DND-41 (cell line): Measurements from ENCODE around the gene NEAT1.

Source experiments
- ATAC-seq: fragments of 200-7000 bp; cut with Tn5 transposase; 3 replicates; pipeline ENCODE4 v1.9.1; 2021; ENCODE audit warnings: low read depth; ENCODE audit not compliant: insufficient read depth
- DNase-seq: peaks from one replicate; pipeline ENCODE4 v3.0.0-alpha.2; 2020
- H2AFZ ChIP-seq: 2 replicates; pipeline ENCODE4 v1.6.0; 2012; ENCODE audit warnings: low read depth, low read length
- H3K27ac ChIP-seq: 2 replicates; pipeline ENCODE4 v1.5.1; 2012; ENCODE audit warnings: low read length, inconsistent platforms
- H3K27me3 ChIP-seq: fragments of 200-600 bp; sonication (generic); 2 replicates; pipeline ENCODE4 v1.6.0; 2012; ENCODE audit warnings: low read length, mild to moderate bottlenecking, inconsistent platforms; ENCODE audit not compliant: insufficient read depth, poor library complexity
- H3K36me3 ChIP-seq: 2 replicates; pipeline ENCODE4 v1.5.1; 2012; ENCODE audit warnings: low read length, inconsistent platforms; ENCODE audit not compliant: insufficient read depth
- H3K4me1 ChIP-seq: 2 replicates; pipeline ENCODE4 v1.5.1; 2012; ENCODE audit warnings: mild to moderate bottlenecking, low read length; ENCODE audit not compliant: insufficient read depth
- H3K4me2 ChIP-seq: 2 replicates; pipeline ENCODE4 v1.6.0; 2012; ENCODE audit warnings: mild to moderate bottlenecking, moderate library complexity, low read length, inconsistent platforms; ENCODE audit not compliant: insufficient read depth
- H3K4me3 ChIP-seq, 2 experiments: fragments of 200-600 bp in 1 of 2; shearing (Covaris generic) in 1 of 2; 2 replicates each; pipeline ENCODE4 v1.5.1; 2012 to 2016; ENCODE audit warnings: inconsistent platforms in 2 of 2, low read length in 2 of 2, mild to moderate bottlenecking in 2 of 2, low read depth in 1 of 2, moderate library complexity in 1 of 2
- H3K79me2 ChIP-seq: 2 replicates; pipeline ENCODE4 v1.6.0; 2012; ENCODE audit warnings: low read length, inconsistent platforms; ENCODE audit not compliant: insufficient read depth
- H3K9ac ChIP-seq: 2 replicates; pipeline ENCODE4 v1.6.0; 2012; ENCODE audit warnings: low read depth, mild to moderate bottlenecking, inconsistent platforms, low read length, moderate library complexity
- H3K9me3 ChIP-seq: 2 replicates; pipeline ENCODE4 v1.5.1; 2012; ENCODE audit warnings: low read length, moderate library complexity, mild to moderate bottlenecking, inconsistent platforms; ENCODE audit not compliant: insufficient read depth, severe bottlenecking
- H4K20me1 ChIP-seq: 2 replicates; pipeline ENCODE4 v1.6.0; 2012; ENCODE audit warnings: low read length; ENCODE audit not compliant: insufficient read depth
- CTCF ChIP-seq: IDR thresholded peaks from 2 replicates; pipeline ENCODE4 v1.5.1; 2012; ENCODE audit warnings: borderline replicate concordance, low read length, moderate library complexity, mild to moderate bottlenecking; ENCODE audit not compliant: poor library complexity, severe bottlenecking; ENCODE audit errors: extremely low read depth
- EZH2 ChIP-seq: IDR thresholded peaks from 3 replicates; pipeline ENCODE4 v1.6.1; 2012; ENCODE audit warnings: borderline replicate concordance, low read depth, mild to moderate bottlenecking, moderate library complexity, low read length, inconsistent platforms; ENCODE audit not compliant: severe bottlenecking

Gene NEAT1

GRCh38 chr11:65491163-65491465 is 68.5 kb downstream of the NEAT1 start:
- no peaks in the 10 kb centered on the region for H3K36me3 ChIP-seq
- no peak overlapping the region for H2AFZ ChIP-seq
- no peak overlapping the region for H3K9ac ChIP-seq
- H4K20me1 ChIP-seq: no peaks in the 10 kb centered on the region
- H3K27ac ChIP-seq: no peak overlapping the region
- no peak for DNase-seq
- H3K4me1 ChIP-seq: peaks cover 9% of the 10 kb centered on the region
- no peak for TF ChIP-seq EZH2
- TF ChIP-seq CTCF: no peak
- H3K4me2 ChIP-seq: no peak overlapping the region
- no peak overlapping the region for H3K4me3 ChIP-seq
- no peaks in the 10 kb centered on the region for H3K9me3 ChIP-seq
- ATAC-seq: no peak
- H3K27me3 ChIP-seq: no peaks in the 10 kb centered on the region
- H3K79me2 ChIP-seq: peaks cover 10% of the 10 kb centered on the region

- no peak for ATAC-seq
- no peak for DNase-seq
- no peak overlapping the region for H2AFZ ChIP-seq
- peaks cover 17% of the 10 kb centered on the region for H3K79me2 ChIP-seq
- H3K4me2 ChIP-seq: no peak overlapping the region
- no peak for TF ChIP-seq EZH2
- TF ChIP-seq CTCF: no peak
- H3K9ac ChIP-seq: no peak overlapping the region
- H3K27me3 ChIP-seq: no peaks in the 10 kb centered on the region
- no peaks in the 10 kb centered on the region for H3K36me3 ChIP-seq
- no peak overlapping the region for H3K4me3 ChIP-seq
- no peaks in the 10 kb centered on the region for H4K20me1 ChIP-seq
- H3K27ac ChIP-seq: no peak overlapping the region
- H3K9me3 ChIP-seq: no peaks in the 10 kb centered on the region
- peaks cover 16% of the 10 kb centered on the region for H3K4me1 ChIP-seq
Observed at GRCh38 chr11:65491614-65492386, 69.2 kb downstream of the NEAT1 start.

GRCh38 chr11:65492387-65492636 is 69.7 kb downstream of the NEAT1 start:
- H3K9ac ChIP-seq: no peak overlapping the region
- H3K4me1 ChIP-seq: peaks cover 19% of the 10 kb centered on the region
- H2AFZ ChIP-seq: no peak overlapping the region
- H3K27ac ChIP-seq: no peak overlapping the region
- ATAC-seq (no peak), DNase-seq (no peak)
- TF ChIP-seq EZH2 (no peak), CTCF (no peak)
- peaks cover 21% of the 10 kb centered on the region for H3K79me2 ChIP-seq
- H3K4me2 ChIP-seq: no peak overlapping the region
- H3K9me3 ChIP-seq: no peaks in the 10 kb centered on the region
- no peak overlapping the region for H3K4me3 ChIP-seq
- no peaks in the 10 kb centered on the region for H3K27me3 ChIP-seq
- H3K36me3 ChIP-seq: no peaks in the 10 kb centered on the region
- H4K20me1 ChIP-seq: no peaks in the 10 kb centered on the region
